ENCODE data around the gene SORCS2.

The SORCS2 gene

DNA sequence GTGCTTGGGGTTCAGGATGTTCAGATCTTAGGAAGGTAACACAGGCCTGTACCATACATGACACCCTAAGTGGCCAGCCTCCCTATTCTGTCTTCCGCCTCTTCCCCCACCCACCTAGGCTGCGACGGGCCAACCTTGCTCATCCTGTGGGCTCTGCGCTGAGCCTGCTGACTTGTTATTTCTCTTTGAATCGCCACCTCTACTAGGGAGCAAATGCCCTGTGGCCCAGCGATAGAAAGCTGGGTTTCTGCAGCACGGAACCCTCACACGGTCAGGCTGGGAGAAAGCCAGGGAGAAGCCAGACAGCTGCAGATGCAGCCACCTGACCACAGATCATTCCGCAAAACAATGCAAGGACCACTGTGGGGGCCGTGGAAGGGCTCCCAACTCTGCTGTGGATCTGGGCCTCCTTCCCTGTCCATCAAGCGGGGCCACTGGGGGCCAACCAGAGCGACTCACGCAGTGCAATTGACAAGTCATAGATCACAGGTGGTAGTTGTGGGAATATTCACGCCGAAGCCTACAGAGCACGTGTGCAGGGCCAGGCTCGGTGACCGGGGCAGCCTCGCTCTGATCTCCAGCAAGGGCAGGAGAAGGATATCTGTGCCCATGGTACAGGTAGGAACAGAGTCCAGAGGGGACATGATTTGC is 519.8 kb downstream of the SORCS2 start:
- no peak overlapping the region for H3K27ac ChIP-seq (ENCODE audit: low read length, poor library complexity, severe bottlenecking)
- H4K91ac ChIP-seq (ENCODE audit: low read length), result no peak overlapping the region
- 93% methylated on average over 19 of the region's 19 CpGs for WGBS
- no peak overlapping the region for H3K4me3 ChIP-seq (ENCODE audit: insufficient read depth in 1 of 2, low read depth in 1 of 2, low read length in 2 of 2)
- H3K14ac ChIP-seq (ENCODE audit: low read length in 2 of 2), result no peak overlapping the region
- no peak overlapping the region for H2BK5ac ChIP-seq (ENCODE audit: low read depth, low read length, poor library complexity, severe bottlenecking)
- no peak overlapping the region for H4K8ac ChIP-seq (ENCODE audit: low read length)
- no peaks in the 10 kb centered on the region for H3K79me1 ChIP-seq (replicated peaks; ENCODE audit: low read length, poor library complexity, severe bottlenecking)
- H3K36me3 ChIP-seq (ENCODE audit: control insufficient read depth in 1 of 2, insufficient read depth in 2 of 2, low read depth in 1 of 2, low read length in 2 of 2), result peaks cover 0 to 10% of the 10 kb centered on the region in 2 experiments
- H3K27me3 ChIP-seq (ENCODE audit: control insufficient read depth in 1 of 2, insufficient read depth in 1 of 2, low read length in 2 of 2), result peaks cover 26 to 31% of the 10 kb centered on the region in 2 experiments
- no peak overlapping the region for H2BK15ac ChIP-seq (ENCODE audit: low read depth, poor library complexity, severe bottlenecking)
- H3K4ac ChIP-seq (ENCODE audit: low read depth in 1 of 2, low read length in 2 of 2), result no peak overlapping the region
- no peak overlapping the region for H2AFZ ChIP-seq (ENCODE audit: low read depth, low read length)
- no peak overlapping the region for H2AK5ac ChIP-seq (ENCODE audit: low read length, severe bottlenecking)
- H2BK12ac ChIP-seq (ENCODE audit: low read length in 2 of 2), result no peak overlapping the region
- H2BK120ac ChIP-seq (ENCODE audit: low read depth, low read length), result no peak overlapping the region
- H3K18ac ChIP-seq (ENCODE audit: low read depth in 1 of 2, low read length in 2 of 2), result no peak overlapping the region
- no peaks in the 10 kb centered on the region for H3K9me3 ChIP-seq (ENCODE audit: control insufficient read depth, low read length)
- no peak overlapping the region for H3K23ac ChIP-seq (ENCODE audit: low read length in 2 of 2)
- H3K4me2 ChIP-seq (ENCODE audit: low read length, poor library complexity, severe bottlenecking), result no peak overlapping the region
- no peak for DNase-seq
- no peak overlapping the region for H3K9ac ChIP-seq (ENCODE audit: low read length)
- H3K4me1 ChIP-seq (ENCODE audit: control insufficient read depth, insufficient read depth, low read depth, low read length), result peaks cover 14% of the 10 kb centered on the region

- Histone ChIP-seq H2BK15ac (ENCODE audit: low read depth, poor library complexity, severe bottlenecking) (no peak overlapping the region), H3K79me1 (replicated peaks; ENCODE audit: low read length, poor library complexity, severe bottlenecking) (no peaks in the 10 kb centered on the region), H3K4me2 (ENCODE audit: low read length, poor library complexity, severe bottlenecking) (no peak overlapping the region), H3K4me3 (ENCODE audit: insufficient read depth in 1 of 2, low read depth in 1 of 2, low read length in 2 of 2) (no peak overlapping the region), H4K8ac (ENCODE audit: low read length) (no peak overlapping the region), H2AK5ac (ENCODE audit: low read length, severe bottlenecking) (no peak overlapping the region), H3K23ac (ENCODE audit: low read length in 2 of 2) (no peak overlapping the region), H3K36me3 (ENCODE audit: control insufficient read depth in 1 of 2, insufficient read depth in 2 of 2, low read depth in 1 of 2, low read length in 2 of 2) (peaks cover 0 to 10% of the 10 kb centered on the region in 2 experiments), H3K18ac (ENCODE audit: low read depth in 1 of 2, low read length in 2 of 2) (no peak overlapping the region), H3K14ac (ENCODE audit: low read length in 2 of 2) (peak overlapping the region in 1 of 2 experiments; percentile 44), H3K27ac (ENCODE audit: low read length, poor library complexity, severe bottlenecking) (no peak overlapping the region), H2AFZ (ENCODE audit: low read depth, low read length) (no peak overlapping the region), H2BK120ac (ENCODE audit: low read depth, low read length) (no peak overlapping the region), H3K9ac (ENCODE audit: low read length) (no peak overlapping the region), H3K9me3 (ENCODE audit: control insufficient read depth, low read length) (no peaks in the 10 kb centered on the region), H2BK5ac (ENCODE audit: low read depth, low read length, poor library complexity, severe bottlenecking) (no peak overlapping the region), H2BK12ac (ENCODE audit: low read length in 2 of 2) (peak overlapping the region in 1 of 2 experiments; percentile 23), H3K4me1 (ENCODE audit: control insufficient read depth, insufficient read depth, low read depth, low read length) (peaks cover 11% of the 10 kb centered on the region), H4K91ac (ENCODE audit: low read length) (peak overlapping the region; percentile 31), H3K27me3 (ENCODE audit: control insufficient read depth in 1 of 2, insufficient read depth in 1 of 2, low read length in 2 of 2) (peaks cover 21 to 34% of the 10 kb centered on the region in 2 experiments), H3K4ac (ENCODE audit: low read depth in 1 of 2, low read length in 2 of 2) (no peak overlapping the region)
- WGBS, result 80% methylated on average over 6 of the region's 7 CpGs
- no peak for DNase-seq
Measured at GRCh38 chr4:7713757-7714156, 521.4 kb downstream of the SORCS2 start.

- no peak overlapping the region for H3K27ac ChIP-seq (ENCODE audit: low read length, poor library complexity, severe bottlenecking)
- no peak overlapping the region for H2BK120ac ChIP-seq (ENCODE audit: low read depth, low read length)
- no peak overlapping the region for H2AK5ac ChIP-seq (ENCODE audit: low read length, severe bottlenecking)
- H3K14ac ChIP-seq (ENCODE audit: low read length in 2 of 2), result no peak overlapping the region
- H3K18ac ChIP-seq (ENCODE audit: low read depth in 1 of 2, low read length in 2 of 2), result no peak overlapping the region
- DNase-seq, result no peak
- WGBS, result 94% methylated on average over 19 of the region's 20 CpGs
- no peaks in the 10 kb centered on the region for H3K9me3 ChIP-seq (ENCODE audit: control insufficient read depth, low read length)
- no peaks in the 10 kb centered on the region for H3K79me1 ChIP-seq (replicated peaks; ENCODE audit: low read length, poor library complexity, severe bottlenecking)
- peaks cover 23 to 36% of the 10 kb centered on the region in 2 experiments for H3K27me3 ChIP-seq (ENCODE audit: control insufficient read depth in 1 of 2, insufficient read depth in 1 of 2, low read length in 2 of 2)
- H3K4me1 ChIP-seq (ENCODE audit: control insufficient read depth, insufficient read depth, low read depth, low read length), result peaks cover 8% of the 10 kb centered on the region
- no peak overlapping the region for H3K23ac ChIP-seq (ENCODE audit: low read length in 2 of 2)
- no peak overlapping the region for H4K8ac ChIP-seq (ENCODE audit: low read length)
- H4K91ac ChIP-seq (ENCODE audit: low read length), result no peak overlapping the region
- H3K4ac ChIP-seq (ENCODE audit: low read depth in 1 of 2, low read length in 2 of 2), result no peak overlapping the region
- peaks cover 0 to 10% of the 10 kb centered on the region in 2 experiments for H3K36me3 ChIP-seq (ENCODE audit: control insufficient read depth in 1 of 2, insufficient read depth in 2 of 2, low read depth in 1 of 2, low read length in 2 of 2)
- no peak overlapping the region for H2BK5ac ChIP-seq (ENCODE audit: low read depth, low read length, poor library complexity, severe bottlenecking)
- H3K4me3 ChIP-seq (ENCODE audit: insufficient read depth in 1 of 2, low read depth in 1 of 2, low read length in 2 of 2), result no peak overlapping the region
- no peak overlapping the region for H3K4me2 ChIP-seq (ENCODE audit: low read length, poor library complexity, severe bottlenecking)
- no peak overlapping the region for H2BK15ac ChIP-seq (ENCODE audit: low read depth, poor library complexity, severe bottlenecking)
- no peak overlapping the region for H3K9ac ChIP-seq (ENCODE audit: low read length)
- H2BK12ac ChIP-seq (ENCODE audit: low read length in 2 of 2), result no peak overlapping the region
- no peak overlapping the region for H2AFZ ChIP-seq (ENCODE audit: low read depth, low read length)
Measured at GRCh38 chr4:7714176-7714575, 521.8 kb downstream of the SORCS2 start.

DNA sequence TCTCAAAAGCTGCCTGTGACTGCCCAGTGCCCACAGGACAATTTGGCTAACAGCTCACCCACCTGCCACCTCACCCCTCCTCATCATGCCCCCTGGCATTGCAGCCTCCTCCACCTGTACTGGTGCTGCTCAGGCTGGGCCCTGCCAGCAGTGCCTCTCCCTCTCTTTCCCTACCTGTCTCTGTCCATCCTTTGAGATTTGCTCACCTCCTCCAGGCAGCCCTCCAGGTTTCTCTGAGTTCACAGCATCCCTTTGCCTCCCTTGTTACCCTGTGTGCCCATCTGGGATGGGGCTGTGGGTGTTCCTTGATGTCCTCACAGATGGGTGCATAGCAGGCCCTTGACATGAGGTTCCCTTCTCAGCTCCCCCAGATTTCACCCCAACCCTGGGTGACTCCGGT is 522.4 kb downstream of the SORCS2 start:
- H3K18ac ChIP-seq (ENCODE audit: low read depth in 1 of 2, low read length in 2 of 2), result no peak overlapping the region
- no peak overlapping the region for H3K4ac ChIP-seq (ENCODE audit: low read depth in 1 of 2, low read length in 2 of 2)
- no peak overlapping the region for H3K9ac ChIP-seq (ENCODE audit: low read length)
- H3K27ac ChIP-seq (ENCODE audit: low read length, poor library complexity, severe bottlenecking), result no peak overlapping the region
- no peak overlapping the region for H4K91ac ChIP-seq (ENCODE audit: low read length)
- no peak for DNase-seq
- H2AK5ac ChIP-seq (ENCODE audit: low read length, severe bottlenecking), result no peak overlapping the region
- H3K4me1 ChIP-seq (ENCODE audit: control insufficient read depth, insufficient read depth, low read depth, low read length), result peaks cover 9% of the 10 kb centered on the region
- H3K9me3 ChIP-seq (ENCODE audit: control insufficient read depth, low read length), result no peaks in the 10 kb centered on the region
- 94% methylated on average over 1 of the region's 1 CpG for WGBS
- no peak overlapping the region for H2BK15ac ChIP-seq (ENCODE audit: low read depth, poor library complexity, severe bottlenecking)
- H2BK12ac ChIP-seq (ENCODE audit: low read length in 2 of 2), result no peak overlapping the region
- peaks cover 27 to 32% of the 10 kb centered on the region in 2 experiments for H3K27me3 ChIP-seq (ENCODE audit: control insufficient read depth in 1 of 2, insufficient read depth in 1 of 2, low read length in 2 of 2)
- no peak overlapping the region for H4K8ac ChIP-seq (ENCODE audit: low read length)
- H3K79me1 ChIP-seq (replicated peaks; ENCODE audit: low read length, poor library complexity, severe bottlenecking), result no peaks in the 10 kb centered on the region
- H3K4me3 ChIP-seq (ENCODE audit: insufficient read depth in 1 of 2, low read depth in 1 of 2, low read length in 2 of 2), result peak overlapping the region in 1 of 2 experiments; percentile 15
- no peak overlapping the region for H2BK5ac ChIP-seq (ENCODE audit: low read depth, low read length, poor library complexity, severe bottlenecking)
- no peak overlapping the region for H3K4me2 ChIP-seq (ENCODE audit: low read length, poor library complexity, severe bottlenecking)
- H3K14ac ChIP-seq (ENCODE audit: low read length in 2 of 2), result peak overlapping the region in 1 of 2 experiments; percentile 15
- H3K36me3 ChIP-seq (ENCODE audit: control insufficient read depth in 1 of 2, insufficient read depth in 2 of 2, low read depth in 1 of 2, low read length in 2 of 2), result peaks cover 0 to 10% of the 10 kb centered on the region in 2 experiments
- no peak overlapping the region for H3K23ac ChIP-seq (ENCODE audit: low read length in 2 of 2)
- no peak overlapping the region for H2AFZ ChIP-seq (ENCODE audit: low read depth, low read length)
- no peak overlapping the region for H2BK120ac ChIP-seq (ENCODE audit: low read depth, low read length)

Measured in mesenchymal stem cell (in vitro differentiated cells and primary cell).